ENCODE results near the gene TET3.

The TET3 gene

GRCh38 chr2:73942664-73943063 lies 42.0 kb upstream of the TET3 start:
- TF ChIP-seq CTCF (IDR thresholded peaks at IDR 0.05; ENCODE audit: low read length, missing control alignments), result no peak
- no peak for DNase-seq (ENCODE audit: low read depth)
- no peak overlapping the region for H3K4me3 ChIP-seq (replicated peaks; ENCODE audit: low read depth, low read length)

GRCh38 chr2:73944714-73945113 lies 40.0 kb upstream of the TET3 start:
- no peak for DNase-seq (ENCODE audit: low read depth)
- H3K4me3 ChIP-seq (replicated peaks; ENCODE audit: low read depth, low read length), result no peak overlapping the region
- TF ChIP-seq CTCF (IDR thresholded peaks at IDR 0.05; ENCODE audit: low read length, missing control alignments), result no peak

GRCh38 chr2:73946215-73946614 lies 38.5 kb upstream of the TET3 start:
- TF ChIP-seq CTCF (IDR thresholded peaks at IDR 0.05; ENCODE audit: low read length, missing control alignments), result no peak
- H3K4me3 ChIP-seq (replicated peaks; ENCODE audit: low read depth, low read length), result no peak overlapping the region
- DNase-seq (ENCODE audit: low read depth), result no peak

GRCh38 chr2:73946666-73947065 lies 38.0 kb upstream of the TET3 start:
- TF ChIP-seq CTCF (IDR thresholded peaks at IDR 0.05; ENCODE audit: low read length, missing control alignments), result no peak
- DNase-seq (ENCODE audit: low read depth), result no peak
- H3K4me3 ChIP-seq (replicated peaks; ENCODE audit: low read depth, low read length), result no peak overlapping the region

- TF ChIP-seq CTCF (IDR thresholded peaks at IDR 0.05; ENCODE audit: low read length, missing control alignments), result no peak
- no peak for DNase-seq (ENCODE audit: low read depth)
- no peak overlapping the region for H3K4me3 ChIP-seq (replicated peaks; ENCODE audit: low read depth, low read length)
Measured at GRCh38 chr2:73947412-73948018, 37.2 kb upstream of the TET3 start.

GRCh38 chr2:73949802-73950201 lies 34.9 kb upstream of the TET3 start:
- no peak for TF ChIP-seq CTCF (IDR thresholded peaks at IDR 0.05; ENCODE audit: low read length, missing control alignments)
- no peak for DNase-seq (ENCODE audit: low read depth)
- no peak overlapping the region for H3K4me3 ChIP-seq (replicated peaks; ENCODE audit: low read depth, low read length)
